Aorta (tissue), 5 donors: ENCODE results near the gene ULK2. TPM values are rescaled to one million over a fixed set of nuclear protein-coding genes. Genes with fewer than 3 reads are reported as not detected.

ENCODE experiments used
- ATAC-seq: fragments of 200-7000 bp; cut with Tn5 transposase; one replicate; pipeline ENCODE4 v1.9.1; 2022; ENCODE audit warnings: moderate library complexity; ENCODE audit not compliant: low FRiP score
- DNase-seq, 2 donors: peaks; one replicate each; pipeline ENCODE4 v3.0.0-alpha.2; 2020
- H3K27ac ChIP-seq, 2 donors: one replicate each; pipeline ENCODE4 v1.5.1; 2013; ENCODE audit warnings: low read length in 2 of 2, mild to moderate bottlenecking in 2 of 2, moderate library complexity in 2 of 2, control low read depth in 1 of 2, inconsistent platforms in 1 of 2, low read depth in 1 of 2
- H3K27me3 ChIP-seq, 2 donors: one replicate each; pipeline ENCODE4 v1.6.1; 2013; ENCODE audit warnings: control low read depth in 1 of 2, low read length in 1 of 2, mild to moderate bottlenecking in 1 of 2, moderate library complexity in 1 of 2; ENCODE audit not compliant: insufficient read depth in 2 of 2, control insufficient read depth in 1 of 2
- H3K36me3 ChIP-seq, 2 donors: one replicate each; pipeline ENCODE4 v1.6.1; 2013; ENCODE audit warnings: control low read depth in 1 of 2, low read length in 1 of 2, mild to moderate bottlenecking in 1 of 2; ENCODE audit not compliant: insufficient read depth in 2 of 2, control insufficient read depth in 1 of 2
- H3K4me1 ChIP-seq, 2 donors: one replicate each; pipeline ENCODE4 v1.6.1; 2013; ENCODE audit warnings: low read length in 2 of 2, control low read depth in 1 of 2, mild to moderate bottlenecking in 1 of 2, moderate library complexity in 1 of 2; ENCODE audit not compliant: insufficient read depth in 2 of 2, control insufficient read depth in 1 of 2
- H3K4me3 ChIP-seq, 2 donors: one replicate each; pipeline ENCODE4 v1.5.1; 2013; ENCODE audit warnings: low read length in 2 of 2, control low read depth in 1 of 2, mild to moderate bottlenecking in 1 of 2
- H3K9me3 ChIP-seq: one replicate; pipeline ENCODE4 v1.6.1; 2013; ENCODE audit warnings: mild to moderate bottlenecking, low read length; ENCODE audit not compliant: control insufficient read depth
- WGBS, 2 donors: extraction: QIAGEN DNeasy Blood & Tissue Kit; methylation state at CpG; one replicate each; pipeline ENCODE4 v1.1.7; 2013; 5-methylcytosine and 5-hydroxymethylcytosine counted together
- intact Hi-C, 2 donors: fragments of 100-400 bp; cut with DNase I; formaldehyde crosslinking; loops; one replicate each; pipeline versions ENCODE4 v1.14.2 to v1.15.0; 2022
- polyA plus RNA-seq, 2 donors: library from polyadenylated mRNA; stranded (reverse); fragments of 200-250 nt; gene quantifications; one replicate each; pipeline ENCODE4 v1.2.3, GENCODE V29; 2013
- total RNA-seq, 2 donors: library from RNA; stranded (reverse); fragmentation: NEBNext Ultra II Directional; extraction: Animal tissue kit (Norgen Biotek cat#: 25700); gene quantifications; one replicate each; pipeline ENCODE4 v1.2.1, GENCODE V29; 2021
- donor health status: healthy with polysubstance abuse.
- donor health status: Bipolar disorder and iron deficiency.
- donor health status: DM: no; HTN: no; CAD: no.
- donor health status: DM: no; HTN: no; CAD: no.
- donor health status: DM: yes; HTN: yes; CAD: no.

The ULK2 gene
- total and polyA plus RNA-seq, 4 donors: 5.6 to 28.9 (median 16.8) TPM

DNA sequence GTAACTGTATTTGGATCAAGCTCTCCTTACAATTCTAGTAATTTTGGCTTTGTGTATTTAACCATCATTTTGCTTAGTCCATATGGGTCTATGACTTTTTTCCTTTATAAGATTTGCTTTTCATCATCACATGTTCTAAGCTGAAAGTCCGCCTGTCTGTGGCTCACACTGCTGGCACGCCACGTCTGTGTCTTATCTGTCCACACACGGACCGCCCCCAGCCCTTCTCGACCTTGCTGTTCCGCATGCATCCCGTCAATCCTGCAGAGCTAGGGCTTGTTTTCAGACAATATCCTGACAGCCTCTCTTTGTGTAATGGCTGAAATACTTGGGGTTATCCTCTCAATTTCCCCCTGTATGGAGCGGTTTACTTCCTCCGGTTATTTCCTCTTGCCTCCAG is 111.2 kb downstream of the ULK2 start:
- H3K4me3 ChIP-seq: no peak overlapping the region
- ATAC-seq: no peak
- H3K9me3 ChIP-seq: no peaks in the 10 kb centered on the region
- no peaks in the 10 kb centered on the region for H3K27me3 ChIP-seq
- H3K36me3 ChIP-seq: no peaks in the 10 kb centered on the region
- no peak overlapping the region for H3K27ac ChIP-seq
- peaks cover 0 to 2% of the 10 kb centered on the region in 2 donors for H3K4me1 ChIP-seq
- no peak for DNase-seq
- intact Hi-C loops: no loop called here
- 79 to 86% methylated on average over 10 of the region's 10 CpGs for WGBS, 2 donors

DNA sequence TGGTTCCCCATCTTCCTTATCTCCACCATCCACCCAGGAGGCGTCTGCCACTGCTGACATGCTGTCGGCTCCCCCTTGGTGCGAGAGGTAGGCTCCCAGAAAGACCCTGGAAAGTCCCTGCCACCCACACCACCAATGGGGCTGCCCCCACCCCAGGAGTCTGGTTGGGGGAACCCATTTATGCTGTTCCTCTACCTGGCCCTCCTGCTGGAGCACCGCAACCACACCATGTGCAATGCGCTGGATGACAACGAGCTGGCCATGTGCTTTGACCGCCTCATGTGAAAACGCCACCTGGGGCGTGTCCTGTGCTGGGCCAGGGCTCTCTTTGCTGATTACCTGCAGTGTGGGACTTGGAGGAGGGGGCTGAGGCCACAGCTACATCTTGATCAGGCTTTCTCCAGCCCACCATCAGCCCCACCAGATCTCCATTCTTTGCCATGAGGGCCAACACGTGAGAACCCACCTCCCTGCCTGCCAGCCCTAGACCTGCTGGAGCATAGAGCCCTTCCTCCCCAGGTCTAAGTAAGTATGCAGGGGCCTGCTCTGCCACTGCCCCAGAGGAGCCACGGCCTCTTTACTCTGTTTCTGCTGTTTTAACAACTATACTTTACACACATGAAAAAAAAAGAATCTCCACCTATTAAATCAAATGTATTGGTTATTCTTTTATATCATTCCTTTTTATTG is 111.8 kb downstream of the ULK2 start:
- WGBS, 2 donors: 97 to 100% methylated on average over 11 of the region's 11 CpGs
- Histone ChIP-seq H3K27ac (no peak overlapping the region), H3K4me3 (no peak overlapping the region), H3K27me3 (no peaks in the 10 kb centered on the region), H3K36me3 (no peaks in the 10 kb centered on the region), H3K4me1 (peaks cover 0 to 2% of the 10 kb centered on the region in 2 donors), H3K9me3 (no peaks in the 10 kb centered on the region)
- intact Hi-C loops: no loop called here
- no peak for ATAC-seq
- DNase-seq: no peak

DNA sequence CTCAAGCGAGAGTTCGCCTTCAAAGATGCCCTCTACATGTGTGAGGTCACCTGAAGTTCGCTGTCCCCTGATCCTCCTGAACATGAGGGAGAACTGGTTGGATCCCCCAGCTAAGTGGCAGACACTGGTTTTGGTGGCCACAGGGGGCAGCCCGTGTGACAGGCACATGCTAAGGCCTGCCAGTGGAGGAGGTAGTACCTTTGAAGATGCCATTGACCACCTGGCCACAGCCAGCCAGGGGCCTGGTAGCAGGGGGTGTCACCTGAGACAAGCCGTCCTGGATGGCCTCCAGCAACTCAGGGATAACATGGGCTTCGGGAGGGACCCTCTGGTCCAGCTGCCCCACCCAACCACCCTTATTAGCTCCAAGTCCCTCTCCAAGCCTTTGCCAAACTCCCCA is 112.3 kb downstream of the ULK2 start:
- peak; percentile 26 to 43 for DNase-seq
- Histone ChIP-seq H3K9me3 (no peaks in the 10 kb centered on the region), H3K4me3 (no peak overlapping the region), H3K36me3 (no peaks in the 10 kb centered on the region), H3K4me1 (peaks cover 0 to 2% of the 10 kb centered on the region in 2 donors), H3K27ac (no peak overlapping the region), H3K27me3 (no peaks in the 10 kb centered on the region)
- 86 to 97% methylated on average over 6 of the region's 6 CpGs for WGBS, 2 donors
- intact Hi-C loops: no loop called here
- no peak for ATAC-seq

DNA sequence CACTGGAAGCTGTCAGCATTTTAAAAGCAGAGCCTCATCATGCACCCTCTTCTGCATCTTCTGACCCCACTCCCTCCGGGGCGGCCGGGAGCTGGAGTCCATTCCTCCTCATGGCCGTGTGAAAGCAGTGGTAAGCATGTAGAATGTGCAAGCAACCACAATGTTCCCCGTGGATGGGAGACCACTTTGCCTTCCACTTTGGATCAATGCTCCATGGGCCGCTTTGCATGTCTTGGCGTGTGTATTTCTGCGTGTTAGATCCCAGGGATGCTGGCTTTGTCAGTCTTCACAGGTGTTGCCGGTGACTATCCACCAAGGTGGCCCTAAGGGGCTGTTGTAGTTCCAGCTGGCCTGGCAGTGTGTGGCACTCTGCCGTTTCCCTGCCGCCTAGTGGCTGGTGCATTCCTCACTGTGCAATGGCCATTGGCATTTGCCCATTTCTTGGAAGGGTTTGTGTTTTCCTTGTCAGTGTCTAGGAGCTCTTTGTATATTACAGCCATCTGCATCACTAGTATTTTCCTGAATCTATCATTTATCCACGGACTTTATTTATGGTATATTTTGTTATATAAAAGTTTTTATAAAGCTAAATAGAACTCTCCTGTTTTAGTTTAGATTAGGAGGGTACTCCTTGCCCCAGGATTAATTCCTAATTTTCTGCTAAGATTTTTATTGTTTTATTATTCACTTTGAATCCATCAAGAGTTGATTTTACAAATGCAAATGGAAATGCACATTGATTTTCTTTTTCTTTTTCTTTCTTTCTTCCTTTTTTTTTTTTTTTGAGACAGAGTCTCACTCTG is 113.9 kb downstream of the ULK2 start:
- ATAC-seq: peak; percentile 61
- intact Hi-C loops: loop anchor here in 1 of 2 donors (5.0 kb wide), 1 partner anchor 107 kb away; the partner anchor contains the start of gene ALDH3A2
- WGBS, 2 donors: 42% methylated on average over 12 of the region's 12 CpGs
- DNase-seq: peak; percentile 55 to 78
- no peak overlapping the region for H3K4me3 ChIP-seq
- H3K27ac ChIP-seq: peak overlapping the region; percentile 10 to 94
- H3K9me3 ChIP-seq: no peaks in the 10 kb centered on the region
- H3K4me1 ChIP-seq: peaks cover 0 to 2% of the 10 kb centered on the region in 2 donors
- no peaks in the 10 kb centered on the region for H3K27me3 ChIP-seq
- H3K36me3 ChIP-seq: no peaks in the 10 kb centered on the region

DNA sequence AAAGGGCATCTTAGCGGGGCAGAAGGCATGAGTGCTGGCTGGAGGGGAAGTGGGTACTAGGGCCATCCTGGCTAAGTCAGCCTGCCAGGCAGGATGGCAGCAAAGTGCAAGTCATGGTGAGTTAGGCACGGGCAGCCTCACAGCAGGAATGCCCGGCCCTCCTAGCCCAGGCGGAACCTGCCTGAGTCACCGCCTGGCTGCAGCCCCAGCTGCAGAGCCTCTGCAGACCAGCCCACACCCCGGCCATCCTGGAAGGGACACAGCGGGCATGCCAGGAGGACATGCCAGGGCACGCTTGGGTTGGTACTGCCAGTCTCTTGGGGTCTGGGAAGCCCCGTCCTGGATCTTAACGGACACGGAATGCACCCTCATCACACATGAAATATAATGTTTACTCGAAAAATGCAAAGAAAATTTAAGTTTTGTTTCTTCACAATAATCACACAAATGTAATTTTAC is 114.7 kb downstream of the ULK2 start:
- Histone ChIP-seq H3K9me3 (no peaks in the 10 kb centered on the region), H3K27me3 (no peaks in the 10 kb centered on the region), H3K4me3 (no peak overlapping the region), H3K4me1 (peaks cover 0 to 2% of the 10 kb centered on the region in 2 donors), H3K36me3 (no peaks in the 10 kb centered on the region), H3K27ac (peak overlapping the region; percentile 71 to 98)
- WGBS, 2 donors: 4 to 5% methylated on average over 12 of the region's 12 CpGs
- ATAC-seq (peak; percentile 94), DNase-seq (peak; percentile 94 to 95)
- intact Hi-C loops: loop anchor here in 1 of 2 donors (5.0 kb wide), 1 partner anchor 106 kb away; the partner anchor contains the start of gene ALDH3A2

DNA sequence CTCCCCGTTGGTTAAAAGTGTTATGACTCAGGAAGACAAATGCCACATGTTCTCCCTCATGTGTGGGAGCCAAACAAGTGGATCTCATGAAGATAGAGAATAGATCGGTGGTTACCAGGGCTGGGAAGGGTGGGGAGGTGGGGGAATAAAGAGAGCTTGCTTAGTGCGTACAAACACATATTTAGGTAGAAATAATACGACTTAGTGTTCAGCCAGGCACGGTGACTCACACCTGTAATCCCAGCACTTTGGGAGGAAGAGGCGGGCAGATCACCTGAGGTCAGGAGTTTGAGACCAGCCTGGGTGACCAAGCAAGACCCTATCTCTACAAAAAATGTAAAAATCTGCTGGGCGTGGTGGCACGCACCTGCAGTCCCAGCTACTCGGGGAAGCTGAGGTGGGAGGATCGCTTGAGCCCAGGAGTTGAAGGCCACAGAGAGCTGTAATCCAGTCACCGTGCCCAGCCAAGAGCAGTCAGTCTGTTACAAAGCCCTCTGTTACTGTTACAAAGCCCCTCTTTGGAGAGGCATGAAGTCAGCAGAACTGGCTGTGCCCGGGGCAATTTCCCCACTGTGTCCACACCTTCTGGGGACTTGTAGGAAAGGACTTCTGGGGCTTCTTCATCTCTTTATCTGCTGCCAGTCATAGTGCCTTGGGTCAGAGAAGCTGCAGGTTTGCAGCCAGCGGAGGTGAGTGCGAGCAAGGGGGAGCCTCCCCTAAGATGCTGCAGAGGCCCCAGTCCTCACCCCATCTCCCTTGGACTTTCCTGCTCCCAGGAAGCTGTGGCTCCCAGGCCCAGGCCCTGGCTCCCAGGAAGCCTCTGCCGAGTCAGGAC is 115.3 kb downstream of the ULK2 start:
- H3K4me3 ChIP-seq: no peak overlapping the region
- H3K27ac ChIP-seq: peak overlapping the region; percentile 71 to 98
- H3K36me3 ChIP-seq: no peaks in the 10 kb centered on the region
- ATAC-seq (no peak), DNase-seq (peak in 1 of 2 donors; percentile 44)
- H3K9me3 ChIP-seq: no peaks in the 10 kb centered on the region
- 88 to 89% methylated on average over 15 of the region's 15 CpGs for WGBS, 2 donors
- H3K4me1 ChIP-seq: peaks cover 0 to 2% of the 10 kb centered on the region in 2 donors
- intact Hi-C loops: loop anchor here in 1 of 2 donors (5.0 kb wide), 1 partner anchor 105 kb away; the partner anchor contains the start of gene ALDH3A2
- H3K27me3 ChIP-seq: no peaks in the 10 kb centered on the region

DNA sequence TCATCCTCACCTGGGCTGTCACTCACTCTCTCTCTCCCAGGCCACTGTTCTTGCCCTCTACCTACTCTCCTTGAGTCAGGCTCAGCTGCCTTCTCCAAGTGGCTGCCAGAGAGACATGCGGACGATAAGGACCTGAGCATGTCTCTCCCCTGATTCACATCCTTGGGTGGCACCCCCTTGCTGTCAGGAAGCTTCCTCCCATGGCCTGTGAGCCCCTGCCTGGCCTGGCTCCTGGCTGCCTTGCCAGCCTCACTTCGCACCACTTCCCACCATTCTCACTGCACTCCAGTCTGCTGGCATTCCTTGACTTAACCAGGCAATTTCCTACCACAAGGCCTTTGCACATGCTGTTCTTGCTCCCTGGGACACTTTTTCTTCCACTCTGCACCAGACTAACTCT is 116.9 kb downstream of the ULK2 start:
- H3K9me3 ChIP-seq: no peaks in the 10 kb centered on the region

DNA sequence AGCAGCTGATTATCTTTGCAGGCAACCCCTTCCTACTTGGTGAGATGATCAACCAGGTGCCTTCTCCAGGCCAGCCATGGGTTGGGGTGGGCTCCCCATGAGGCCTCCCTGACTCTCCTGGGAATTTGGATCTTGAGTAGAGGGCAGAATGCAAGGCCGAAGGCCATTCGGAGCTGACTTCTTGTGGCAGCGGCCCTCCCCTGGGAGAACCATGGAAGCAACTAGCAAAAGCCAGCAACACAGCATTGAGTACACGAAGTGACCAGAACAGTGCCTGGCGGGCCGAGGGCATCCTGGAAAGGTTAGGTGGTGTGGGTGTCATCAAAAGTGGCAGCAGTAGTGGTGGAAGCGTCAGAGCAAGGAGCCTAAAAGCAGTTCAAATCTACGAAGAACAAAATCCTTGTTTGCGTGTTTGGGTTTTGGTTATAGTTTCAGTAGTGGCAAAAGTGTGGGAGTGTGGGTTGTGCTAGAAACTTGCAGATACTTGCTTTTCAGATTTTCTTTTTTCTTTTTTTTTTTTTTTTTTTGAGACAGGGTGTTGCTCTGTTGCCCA is 117.6 kb downstream of the ULK2 start:
- intact Hi-C loops: loop anchor here in 1 of 2 donors (5.0 kb wide), 1 partner anchor 103 kb away; the partner anchor contains the start of gene ALDH3A2
- no peaks in the 10 kb centered on the region for H3K27me3 ChIP-seq
- no peak overlapping the region for H3K27ac ChIP-seq
- 94 to 95% methylated on average over 9 of the region's 9 CpGs for WGBS, 2 donors
- no peaks in the 10 kb centered on the region for H3K36me3 ChIP-seq
- DNase-seq (peak; percentile 22 to 70), ATAC-seq (no peak)
- H3K4me1 ChIP-seq: peaks cover 0 to 2% of the 10 kb centered on the region in 2 donors
- no peak overlapping the region for H3K4me3 ChIP-seq
- no peaks in the 10 kb centered on the region for H3K9me3 ChIP-seq

More for the DNA sequence above, 116.9 kb downstream of the ULK2 start:
- ATAC-seq (no peak), DNase-seq (peak; percentile 20 to 27)
- no peaks in the 10 kb centered on the region for H3K36me3 ChIP-seq
- H3K4me3 ChIP-seq: no peak overlapping the region
- H3K27me3 ChIP-seq: no peaks in the 10 kb centered on the region
- WGBS, 2 donors: 94 to 97% methylated on average over 3 of the region's 3 CpGs
- peaks cover 0 to 2% of the 10 kb centered on the region in 2 donors for H3K4me1 ChIP-seq
- H3K27ac ChIP-seq: no peak overlapping the region
- intact Hi-C loops: loop anchor here in 1 of 2 donors (5.0 kb wide), 1 partner anchor 104 kb away; the partner anchor contains the start of gene ALDH3A2
